Measurements from ENCODE around the gene SPECC1. TPM values are rescaled to one million over a fixed set of nuclear protein-coding genes. Genes with fewer than 3 reads are reported as not detected.
"Not testable (repeated sequence)": the region's sequence is repeated elsewhere in the genome, so short reads cannot be mapped to it uniquely, and the experiment has no call there.

The SPECC1 gene
- total RNA-seq, 1 experiment from 2014 or later = 19.0 TPM

- DNase-seq (ENCODE audit: extremely low read depth, low read depth) = no peak
Observed at GRCh38 chr17:20066253-20066652, 57.1 kb downstream of the SPECC1 start.

- no peak for DNase-seq (ENCODE audit: extremely low read depth, low read depth)
Observed at GRCh38 chr17:20067711-20068110, 58.6 kb downstream of the SPECC1 start.

GRCh38 chr17:20068445-20068844 lies 59.3 kb downstream of the SPECC1 start:
- DNase-seq (ENCODE audit: extremely low read depth, low read depth) = no peak

GRCh38 chr17:20071824-20072691 lies 62.9 kb downstream of the SPECC1 start:
- DNase-seq (ENCODE audit: extremely low read depth, low read depth) = no peak

GRCh38 chr17:20072692-20072992 lies 63.5 kb downstream of the SPECC1 start:
- DNase-seq (ENCODE audit: extremely low read depth, low read depth) = no peak

- no peak for DNase-seq (ENCODE audit: extremely low read depth, low read depth)
Observed at GRCh38 chr17:20073055-20073979, 64.2 kb downstream of the SPECC1 start.

GRCh38 chr17:20074001-20074400 lies 64.8 kb downstream of the SPECC1 start:
- DNase-seq (ENCODE audit: extremely low read depth, low read depth) = no peak

- DNase-seq (ENCODE audit: extremely low read depth, low read depth) = no peak
Observed at GRCh38 chr17:20074489-20074888, 65.3 kb downstream of the SPECC1 start.

GRCh38 chr17:20076137-20076536 lies 67.0 kb downstream of the SPECC1 start:
- DNase-seq (ENCODE audit: extremely low read depth, low read depth) = not testable (repeated sequence)

GRCh38 chr17:20077978-20078685 lies 69.0 kb downstream of the SPECC1 start:
- no peak for DNase-seq (ENCODE audit: extremely low read depth, low read depth)

GRCh38 chr17:20080513-20080912 lies 71.4 kb downstream of the SPECC1 start:
- DNase-seq (ENCODE audit: extremely low read depth, low read depth) = no peak

GRCh38 chr17:20083156-20083859 lies 74.1 kb downstream of the SPECC1 start:
- no peak for DNase-seq (ENCODE audit: extremely low read depth, low read depth)

GRCh38 chr17:20084621-20085282 lies 75.6 kb downstream of the SPECC1 start:
- no peak for DNase-seq (ENCODE audit: extremely low read depth, low read depth)

GRCh38 chr17:20085283-20085845 lies 76.2 kb downstream of the SPECC1 start:
- DNase-seq (ENCODE audit: extremely low read depth, low read depth) = no peak

- DNase-seq (ENCODE audit: extremely low read depth, low read depth) = no peak
Observed at GRCh38 chr17:20086416-20087076, 77.4 kb downstream of the SPECC1 start.

- DNase-seq (ENCODE audit: extremely low read depth, low read depth) = no peak
Observed at GRCh38 chr17:20087538-20088250, 78.5 kb downstream of the SPECC1 start.

- no peak for DNase-seq (ENCODE audit: extremely low read depth, low read depth)
Observed at GRCh38 chr17:20089756-20090547, 80.8 kb downstream of the SPECC1 start.

Measured in NCI-H460 (cell line).